K562 (cell line): ENCODE data around the gene CD72.

ENCODE experiments used
- NEUROD1 ChIP-seq: fragments of 150-350 bp; IDR thresholded peaks from 2 replicates; pipeline ENCODE4 v1.6.1; 2014; ENCODE audit warnings: borderline replicate concordance, low read length, low read depth; ENCODE audit not compliant: partially characterized antibody
- PHF20 ChIP-seq: fragments of 450-650 bp; IDR thresholded peaks from 2 replicates; pipeline ENCODE4 v1.6.1; 2018; ENCODE audit not compliant: partially characterized antibody
- PRPF4 ChIP-seq: fragments of 200-400 bp; formaldehyde crosslinking; IDR thresholded peaks from one replicate; pipeline ENCODE4 v1.6.1; 2017; ENCODE audit warnings: low read length, low read depth, mild to moderate bottlenecking; ENCODE audit not compliant: insufficient read depth, poor library complexity, severe bottlenecking
- TF ChIP-seq, protein P1 (sequence below): sonication (generic); formaldehyde crosslinking; IDR thresholded peaks from 2 replicates; pipeline ENCODE4 v1.8.0; 2022; ENCODE audit warnings: mild to moderate bottlenecking, missing genetic modification reagents, borderline replicate concordance

DNA sequence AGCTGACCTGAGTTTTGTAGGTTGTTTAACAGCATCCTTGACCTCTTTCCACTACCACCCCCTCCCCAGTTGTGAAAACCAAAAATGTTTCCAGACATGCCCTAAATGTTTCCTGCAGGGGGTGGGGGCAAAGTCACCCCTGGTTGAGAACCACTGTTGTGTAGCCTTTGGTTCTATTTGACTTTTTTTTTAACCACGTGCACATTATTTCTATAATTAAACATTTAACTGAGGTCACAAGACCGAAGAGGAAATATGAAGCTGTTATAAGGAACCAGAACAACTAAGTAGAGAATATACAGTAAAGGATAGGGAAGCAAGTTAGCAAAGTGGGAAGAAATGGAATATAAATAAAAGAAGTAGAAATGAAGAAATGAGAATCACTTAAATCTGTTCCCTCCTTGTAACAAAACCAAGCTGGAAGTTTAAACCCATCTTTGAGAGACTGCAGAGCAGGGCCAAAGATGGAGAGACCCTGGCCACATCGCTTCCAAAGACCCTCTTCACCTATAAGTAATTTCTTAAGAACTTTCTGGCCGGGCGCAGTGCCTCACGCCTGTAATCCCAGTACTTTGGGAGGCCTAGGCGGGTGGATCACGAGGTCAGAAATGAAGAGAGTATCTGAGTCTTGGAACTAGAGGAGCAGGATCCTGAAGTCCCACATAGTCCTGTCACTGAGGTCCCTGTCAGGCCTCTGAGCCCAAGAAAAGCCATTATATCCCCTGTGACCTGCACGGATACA lies 18.1 kb upstream of the CD72 start:
- TF ChIP-seq, protein P1, sequence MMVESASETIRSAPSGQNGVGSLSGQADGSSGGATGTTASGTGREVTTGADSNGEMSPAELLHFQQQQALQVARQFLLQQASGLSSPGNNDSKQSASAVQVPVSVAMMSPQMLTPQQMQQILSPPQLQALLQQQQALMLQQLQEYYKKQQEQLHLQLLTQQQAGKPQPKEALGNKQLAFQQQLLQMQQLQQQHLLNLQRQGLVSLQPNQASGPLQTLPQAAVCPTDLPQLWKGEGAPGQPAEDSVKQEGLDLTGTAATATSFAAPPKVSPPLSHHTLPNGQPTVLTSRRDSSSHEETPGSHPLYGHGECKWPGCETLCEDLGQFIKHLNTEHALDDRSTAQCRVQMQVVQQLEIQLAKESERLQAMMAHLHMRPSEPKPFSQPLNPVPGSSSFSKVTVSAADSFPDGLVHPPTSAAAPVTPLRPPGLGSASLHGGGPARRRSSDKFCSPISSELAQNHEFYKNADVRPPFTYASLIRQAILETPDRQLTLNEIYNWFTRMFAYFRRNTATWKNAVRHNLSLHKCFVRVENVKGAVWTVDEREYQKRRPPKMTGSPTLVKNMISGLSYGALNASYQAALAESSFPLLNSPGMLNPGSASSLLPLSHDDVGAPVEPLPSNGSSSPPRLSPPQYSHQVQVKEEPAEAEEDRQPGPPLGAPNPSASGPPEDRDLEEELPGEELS (CRISPR knock-in tag), result no peak
- TF ChIP-seq PRPF4, result no peak
- no peak for TF ChIP-seq PHF20
- TF ChIP-seq NEUROD1, result no peak
